COLO668 (cell line): Measurements from ENCODE around the gene NPC1.

Source experiments
- DNase-seq: peaks from one replicate; lab custom pipeline; 2025; ENCODE audit not compliant: unreplicated experiment; lab: John Stamatoyannopoulos, UW

Gene NPC1

DNA sequence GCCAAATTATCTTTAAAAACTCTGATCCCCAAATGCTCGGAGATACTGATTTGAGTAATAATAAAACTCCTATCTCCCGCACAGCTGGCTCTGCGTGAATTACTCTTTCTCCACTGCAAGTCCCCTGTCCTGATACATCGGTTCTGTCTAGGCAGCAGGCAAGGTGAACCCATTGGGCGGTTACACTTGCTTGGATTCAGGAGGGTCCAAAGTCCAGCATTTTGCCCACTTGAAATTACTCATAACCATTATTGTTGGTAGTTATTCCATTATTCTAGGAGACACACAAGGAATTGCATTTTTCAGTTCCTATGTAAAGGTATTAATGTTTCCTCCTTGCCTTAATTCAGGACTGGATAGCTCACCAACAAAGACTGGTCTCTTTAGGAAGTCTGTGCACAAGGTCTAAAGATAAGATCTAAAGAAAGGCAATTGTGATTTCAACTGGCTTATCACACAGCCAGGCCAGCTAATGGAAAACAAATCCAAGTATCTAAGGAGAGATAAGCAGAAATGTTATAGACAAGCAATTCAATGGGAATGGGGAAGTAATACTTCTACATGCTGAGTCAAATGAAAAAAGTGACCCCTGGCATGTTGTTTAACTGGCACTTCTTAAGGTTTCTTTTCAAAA lies 23.2 kb upstream of the NPC1 start:
- DNase-seq, result no peak

DNA sequence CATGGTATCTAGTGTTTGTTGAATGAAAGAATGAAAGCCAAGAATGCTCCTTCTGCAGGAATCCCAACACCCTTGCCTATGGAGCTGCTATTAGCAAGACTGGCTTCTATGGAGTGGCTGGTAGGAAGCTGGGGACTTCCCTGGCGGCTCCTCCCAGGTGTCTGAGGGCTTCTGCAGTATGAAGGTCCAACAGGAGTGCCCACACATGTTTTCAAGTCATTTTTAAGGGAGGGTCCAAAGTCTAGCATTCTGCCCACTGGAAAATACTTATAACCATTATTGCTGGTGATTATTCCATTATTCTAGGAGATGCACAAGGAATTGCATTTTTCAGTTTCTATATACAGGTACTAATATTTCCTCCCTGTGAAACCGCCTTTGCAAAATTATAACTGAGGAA lies 21.9 kb upstream of the NPC1 start:
- no peak for DNase-seq

DNA sequence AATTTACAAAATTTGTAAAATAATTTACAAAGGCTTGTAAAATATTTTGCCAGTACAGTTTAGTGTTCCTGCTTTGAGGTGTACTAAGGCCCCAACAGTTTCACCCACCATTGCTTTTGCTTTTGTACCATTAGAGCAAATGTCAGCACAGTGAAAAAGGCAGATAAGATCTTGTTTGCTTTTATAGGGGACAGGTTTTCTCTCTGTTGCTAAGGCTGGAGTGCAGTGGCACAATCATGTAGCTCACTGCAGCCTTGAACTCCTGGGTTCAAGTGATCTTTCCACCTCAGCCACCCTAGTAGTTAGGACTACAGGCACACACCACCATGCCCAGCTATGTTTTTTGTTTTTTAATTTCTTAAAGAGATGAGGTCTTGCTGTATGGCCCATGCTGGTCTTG lies 19.6 kb upstream of the NPC1 start:
- DNase-seq, result no peak

DNA sequence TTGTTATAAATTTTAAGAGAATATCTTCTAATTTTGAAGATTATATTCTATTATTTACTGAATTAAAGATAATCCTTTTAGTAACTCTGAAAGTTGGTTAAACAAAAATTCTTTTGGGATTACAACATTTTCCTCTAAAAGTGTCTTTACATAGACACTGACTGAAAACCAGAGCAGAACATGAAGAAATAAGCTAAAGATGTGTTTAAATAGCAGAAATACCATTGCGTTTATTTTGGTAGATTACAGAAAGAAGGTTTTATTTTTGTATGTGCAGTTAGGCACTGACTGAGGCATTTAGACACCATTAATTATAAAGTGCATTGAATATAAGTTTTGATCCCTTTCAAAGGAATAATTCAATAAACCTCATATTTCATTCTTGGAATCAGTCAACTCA lies 13.5 kb upstream of the NPC1 start:
- DNase-seq, result no peak

DNA sequence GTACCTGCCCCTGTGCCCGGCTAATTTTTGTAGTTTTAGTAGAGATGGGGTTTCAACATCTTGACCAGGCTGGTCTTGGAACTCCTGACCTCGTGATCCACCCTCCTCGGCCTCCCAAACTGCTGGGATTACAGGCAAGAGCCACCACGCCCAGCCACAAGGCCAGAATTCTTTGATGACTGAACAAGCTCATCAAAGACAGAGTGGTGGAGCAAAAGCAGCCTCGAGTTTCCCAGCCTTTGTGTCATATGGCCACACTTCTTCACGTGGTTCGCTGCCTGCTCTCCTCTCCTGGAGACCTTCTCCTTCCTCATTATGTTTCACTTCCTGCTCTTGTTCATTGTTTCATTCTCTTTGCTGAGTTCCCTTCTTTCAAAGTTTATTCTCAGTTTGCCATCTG lies 9.9 kb upstream of the NPC1 start:
- DNase-seq, result no peak

DNA sequence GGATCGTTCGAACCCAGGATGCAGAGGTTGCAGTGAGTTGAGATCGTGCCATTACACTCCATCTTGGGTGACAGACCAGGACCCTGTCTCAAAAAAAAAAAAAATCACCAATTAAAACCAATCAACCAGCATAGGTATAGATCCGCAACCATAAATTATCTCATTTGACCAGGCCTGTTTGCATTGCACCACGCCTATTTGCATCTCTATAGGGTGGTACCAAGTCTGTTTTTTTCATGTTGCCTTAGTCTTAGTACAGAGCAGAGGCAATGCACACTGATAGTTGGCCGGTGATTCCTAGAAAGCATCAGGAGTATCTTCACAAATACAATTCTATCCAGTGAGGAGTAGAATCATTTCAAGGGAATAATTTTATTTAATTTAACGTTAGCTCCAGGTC lies 9.3 kb upstream of the NPC1 start:
- DNase-seq, result no peak

DNA sequence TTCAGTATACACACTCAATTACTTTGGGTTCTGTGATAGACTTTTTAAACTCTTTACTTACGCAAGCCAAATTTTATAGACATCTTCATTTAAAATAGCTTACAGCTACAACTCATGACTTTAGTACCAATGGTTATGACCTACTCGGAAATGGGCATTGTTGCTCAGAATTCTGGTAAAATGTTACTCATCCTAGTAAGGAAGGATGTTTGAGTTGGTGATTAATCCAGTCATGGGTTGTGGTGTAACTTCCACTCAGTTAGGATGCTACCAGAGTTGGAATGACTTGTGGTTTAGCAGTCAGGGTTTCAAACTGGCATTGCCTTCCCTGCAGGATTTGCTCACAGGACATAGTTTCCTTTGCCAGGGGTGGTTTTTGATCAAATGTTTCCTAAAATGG lies 7.4 kb upstream of the NPC1 start:
- no peak for DNase-seq

DNA sequence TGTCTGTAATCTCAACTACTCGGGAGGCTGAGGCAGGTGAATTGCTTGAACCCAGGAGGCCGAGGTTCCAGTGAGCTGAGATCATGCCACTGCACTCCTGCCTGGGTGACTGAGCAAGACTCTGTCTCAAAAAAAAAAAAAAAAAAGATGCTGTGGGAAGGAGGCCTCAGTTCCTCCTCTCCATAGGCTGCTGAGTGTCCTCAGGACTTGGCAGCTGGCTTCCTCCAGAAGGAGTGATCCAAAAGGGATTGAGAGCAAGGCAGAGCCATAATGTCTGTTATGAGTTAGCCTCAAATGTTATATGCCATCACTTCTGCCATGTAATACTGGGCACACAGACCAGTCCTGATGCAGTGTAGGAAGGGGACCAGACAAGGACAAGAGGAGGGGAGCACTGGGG lies 6.6 kb upstream of the NPC1 start:
- no peak for DNase-seq

DNA sequence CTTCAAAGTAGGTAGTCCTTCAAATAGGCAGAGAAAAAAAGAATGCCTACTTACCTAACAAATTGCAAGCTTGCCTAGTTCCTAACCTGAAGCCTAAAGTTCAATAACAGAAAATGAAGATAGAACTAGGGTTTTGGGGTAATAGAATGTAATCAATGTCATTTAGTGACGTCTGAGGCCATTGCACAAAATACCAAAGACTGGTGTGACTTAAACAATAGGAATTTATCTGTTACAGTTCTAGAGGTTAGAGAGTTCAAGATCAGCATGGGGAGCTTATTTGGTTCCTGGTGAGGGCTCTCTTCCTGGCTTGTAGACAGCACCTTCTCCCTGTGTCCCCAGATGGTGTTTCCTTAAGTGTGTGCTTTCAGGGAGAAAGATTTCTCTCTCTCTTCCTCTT lies 4.7 kb upstream of the NPC1 start:
- no peak for DNase-seq

DNA sequence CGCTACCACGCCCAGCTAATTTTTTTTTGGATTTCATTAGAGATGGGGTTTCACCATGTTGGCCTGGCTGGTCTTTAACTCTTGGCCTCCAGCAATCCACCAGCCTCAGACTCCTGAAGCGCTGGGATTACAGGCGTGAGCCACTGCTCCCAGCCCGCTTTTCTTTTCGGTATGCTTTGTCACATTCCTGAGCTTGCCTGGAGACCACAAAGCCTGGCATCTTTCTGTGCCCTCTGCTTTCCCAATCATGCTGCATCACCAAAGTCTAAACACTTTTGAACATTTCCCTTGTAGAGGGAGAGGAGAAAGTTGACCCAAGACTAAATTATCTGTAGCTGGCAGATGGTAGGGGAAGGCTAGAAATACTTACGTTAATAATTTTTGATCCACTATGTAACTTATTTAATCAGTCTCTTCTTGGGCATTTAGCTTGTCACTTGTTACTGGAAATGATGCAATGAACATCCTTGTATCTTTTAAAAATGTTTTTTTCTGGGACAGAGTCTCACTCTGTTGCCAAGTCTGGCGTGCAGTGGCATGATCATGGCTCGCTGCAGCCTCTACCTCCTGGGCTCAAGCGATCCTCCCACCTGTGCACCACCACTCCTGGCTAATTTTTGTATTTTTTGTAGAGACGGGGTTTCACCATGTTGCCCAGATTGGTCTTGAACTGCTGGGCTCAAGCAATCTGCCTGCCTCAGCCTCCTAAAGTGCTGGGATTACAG lies 2.7 kb upstream of the NPC1 start:
- DNase-seq, result no peak

DNA sequence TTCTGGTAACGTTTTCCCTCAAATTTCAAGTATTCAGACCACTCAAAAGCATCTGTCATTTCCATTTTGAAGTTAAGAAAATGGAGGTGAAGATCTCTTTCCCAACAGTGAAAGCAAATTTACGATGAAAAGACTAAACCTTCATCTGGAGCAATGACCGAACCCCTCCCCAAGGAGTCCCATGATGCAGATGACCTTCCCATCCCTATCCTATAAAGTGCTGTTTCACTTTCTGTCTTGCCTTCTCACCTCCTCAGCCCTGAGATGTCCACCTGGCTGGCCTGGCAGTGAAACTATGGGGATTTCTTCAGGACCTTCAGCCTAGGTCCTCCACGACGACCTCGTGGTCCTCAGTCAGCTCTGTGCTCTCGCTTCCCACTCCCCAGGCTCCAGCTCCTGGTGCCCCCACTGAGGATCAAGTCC lies 925 bp upstream of the NPC1 start:
- no peak for DNase-seq

DNA sequence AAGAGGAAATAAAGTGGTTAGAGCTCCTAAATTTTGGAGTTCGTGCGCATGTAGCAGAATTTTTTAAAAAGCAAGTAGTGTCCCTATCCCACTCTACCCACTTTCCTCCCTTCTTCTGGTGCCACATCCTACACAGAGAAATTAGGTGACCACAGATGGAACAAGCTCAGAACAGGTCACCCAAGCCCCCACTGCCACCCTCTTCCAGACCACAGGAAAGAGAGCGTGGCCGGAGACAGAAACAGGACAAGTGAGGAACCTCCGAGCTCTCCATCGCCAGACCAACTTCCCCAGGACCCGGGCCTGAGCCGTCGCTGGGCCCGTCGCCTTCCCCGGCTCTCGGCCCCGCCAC lies 433 bp downstream of the NPC1 start:
- DNase-seq, result no peak

DNA sequence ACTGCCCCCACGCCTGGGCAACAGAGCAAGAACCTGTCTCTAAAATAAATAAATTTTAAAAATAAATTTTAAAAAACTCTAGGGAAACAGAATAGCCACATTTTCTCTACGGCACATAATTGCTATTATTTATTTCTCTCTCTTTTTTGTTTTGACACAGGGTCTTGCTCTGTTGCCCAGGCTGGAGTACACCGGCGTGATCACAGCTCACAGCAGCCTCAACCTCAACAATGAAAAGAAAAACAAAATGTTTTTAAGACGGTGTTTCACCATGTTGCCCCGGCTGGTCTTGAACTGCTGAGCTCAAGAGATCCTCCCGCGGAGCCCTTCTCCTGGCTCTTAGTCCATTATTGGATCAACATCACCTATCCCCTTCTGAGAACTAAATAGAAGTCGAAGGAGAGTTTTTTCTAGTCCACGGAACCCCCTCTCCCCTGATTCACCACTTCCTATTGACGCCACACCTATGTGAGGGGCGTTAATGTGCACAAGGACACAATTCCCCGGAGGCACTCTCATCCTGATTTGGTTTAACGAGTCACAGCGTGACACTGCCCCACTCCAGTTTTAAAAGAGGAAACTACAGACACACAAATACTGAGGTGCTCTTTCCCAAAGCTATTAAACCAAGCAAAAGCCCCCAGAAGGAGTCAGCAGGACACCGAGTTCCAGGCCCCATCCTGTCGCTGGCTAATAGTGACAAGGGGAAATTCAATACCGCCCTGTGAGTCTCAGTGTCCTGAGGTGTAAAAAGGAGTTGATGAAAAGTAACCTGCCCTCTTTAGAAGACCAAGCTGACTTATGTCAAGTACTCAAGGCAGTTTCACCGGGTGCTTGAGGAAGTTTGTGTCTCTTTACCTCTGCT lies 1.1 kb downstream of the NPC1 start:
- DNase-seq, result no peak

DNA sequence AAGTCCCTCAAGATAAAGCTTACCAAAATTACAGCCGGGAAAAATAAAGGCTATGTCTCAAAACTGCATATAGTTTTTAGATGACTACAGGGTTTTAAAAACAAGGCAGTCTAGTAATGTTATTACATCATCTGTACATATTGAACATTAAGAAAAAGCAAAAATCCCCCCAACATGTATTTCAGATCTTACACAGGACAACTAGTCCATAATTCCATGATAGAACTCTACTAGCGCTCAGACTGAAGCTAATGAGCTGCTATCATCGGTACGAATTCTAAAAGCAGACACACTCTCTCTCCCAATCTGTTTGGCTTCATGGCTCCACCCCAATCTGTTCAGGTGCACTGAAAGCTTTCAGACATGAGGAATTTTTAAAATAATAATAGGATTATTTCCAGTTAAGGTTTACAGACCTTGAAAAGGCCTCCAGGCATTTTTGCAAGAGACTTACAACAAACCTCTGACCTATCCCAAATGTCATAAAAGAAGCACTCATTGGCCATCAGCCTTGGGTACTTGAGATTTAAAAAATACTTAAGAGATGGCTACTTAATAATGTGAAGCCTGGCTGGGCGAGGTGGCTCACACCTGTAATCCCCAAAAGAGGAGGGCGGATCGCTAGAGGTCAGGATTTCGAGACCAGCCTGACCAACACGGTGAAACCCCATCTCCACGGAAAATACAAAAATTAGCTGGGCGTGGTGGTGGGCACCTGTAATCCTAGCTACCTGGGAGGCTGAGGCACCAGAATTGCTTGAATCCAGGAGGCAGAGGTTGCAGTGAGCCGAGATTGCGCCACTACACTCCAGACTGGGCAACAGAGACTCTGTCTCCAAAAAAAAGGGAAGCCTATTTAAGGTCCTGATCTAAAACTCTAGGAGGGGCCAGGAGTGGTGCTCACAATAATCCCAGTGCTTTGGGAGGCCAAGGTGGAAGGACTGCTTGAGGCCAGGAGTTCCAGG lies 2.0 kb downstream of the NPC1 start:
- DNase-seq, result no peak

DNA sequence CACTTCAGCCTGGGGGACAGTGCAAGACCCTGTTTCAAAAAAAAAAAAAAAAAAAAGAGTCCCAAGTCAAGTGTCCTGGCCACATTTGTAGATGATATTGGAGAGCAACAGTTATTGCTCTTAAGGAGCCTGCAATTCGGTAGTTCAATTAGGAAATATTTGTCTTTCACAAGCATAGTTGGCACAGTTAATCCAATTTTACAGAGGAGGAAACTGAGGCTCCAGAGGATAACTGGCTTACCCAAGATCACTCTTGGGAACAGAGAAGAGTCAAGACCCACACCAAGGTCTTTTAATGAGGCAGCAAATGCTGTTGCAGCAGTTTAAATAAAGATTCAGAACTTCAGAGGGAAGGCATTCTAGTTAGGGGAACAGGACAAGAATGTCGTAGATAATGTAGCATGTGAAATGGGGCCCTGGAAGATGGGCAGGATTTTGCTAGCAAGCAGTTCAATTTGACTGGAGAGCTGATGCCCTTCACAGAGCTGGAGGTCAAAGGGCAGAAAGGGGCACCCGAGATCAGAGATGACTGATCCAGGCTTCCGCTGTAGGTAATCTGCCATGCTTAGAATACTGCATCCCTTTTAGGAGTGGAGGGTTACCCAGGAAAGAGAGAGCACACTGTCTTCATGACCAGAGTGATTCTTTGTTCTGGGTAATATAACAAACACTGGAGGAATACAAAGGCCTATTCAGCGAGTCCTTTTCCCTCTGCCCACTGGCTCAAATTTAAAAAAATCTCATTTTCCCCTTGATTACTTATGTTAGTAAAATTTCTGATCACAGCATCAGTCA lies 3.0 kb downstream of the NPC1 start:
- DNase-seq, result no peak

DNA sequence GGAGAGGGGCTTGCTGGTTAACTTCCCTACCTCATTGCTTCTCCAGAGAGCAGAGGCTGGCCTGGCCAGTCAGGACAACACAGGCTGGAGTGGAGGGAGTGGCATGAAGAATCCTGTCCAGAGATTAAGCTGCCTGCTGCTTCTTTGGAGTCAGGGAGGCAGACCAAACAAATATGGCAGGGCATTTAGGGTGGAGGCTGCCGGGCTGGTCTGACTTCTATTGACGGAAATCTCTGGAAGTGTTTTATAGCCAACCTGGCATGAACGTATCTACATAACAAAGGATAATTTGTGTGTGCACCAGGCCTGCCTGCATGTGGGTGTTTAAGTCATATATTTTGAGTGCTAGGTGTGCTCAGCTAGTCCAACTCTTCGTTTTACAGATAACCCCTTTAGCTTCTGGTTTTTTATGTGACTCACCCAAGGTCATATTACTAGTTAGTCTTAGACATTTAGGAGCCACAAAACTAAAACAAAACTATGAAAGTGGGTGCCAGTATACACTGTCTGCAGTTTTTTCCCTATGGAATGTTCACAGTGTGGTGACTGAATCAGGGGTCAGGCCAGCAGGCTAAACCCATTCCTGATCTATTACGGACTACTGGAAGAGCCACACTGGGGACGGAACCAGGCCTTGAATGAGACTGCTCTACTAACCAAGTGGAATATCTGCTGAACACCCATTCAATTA lies 5.5 kb downstream of the NPC1 start:
- DNase-seq, result no peak

DNA sequence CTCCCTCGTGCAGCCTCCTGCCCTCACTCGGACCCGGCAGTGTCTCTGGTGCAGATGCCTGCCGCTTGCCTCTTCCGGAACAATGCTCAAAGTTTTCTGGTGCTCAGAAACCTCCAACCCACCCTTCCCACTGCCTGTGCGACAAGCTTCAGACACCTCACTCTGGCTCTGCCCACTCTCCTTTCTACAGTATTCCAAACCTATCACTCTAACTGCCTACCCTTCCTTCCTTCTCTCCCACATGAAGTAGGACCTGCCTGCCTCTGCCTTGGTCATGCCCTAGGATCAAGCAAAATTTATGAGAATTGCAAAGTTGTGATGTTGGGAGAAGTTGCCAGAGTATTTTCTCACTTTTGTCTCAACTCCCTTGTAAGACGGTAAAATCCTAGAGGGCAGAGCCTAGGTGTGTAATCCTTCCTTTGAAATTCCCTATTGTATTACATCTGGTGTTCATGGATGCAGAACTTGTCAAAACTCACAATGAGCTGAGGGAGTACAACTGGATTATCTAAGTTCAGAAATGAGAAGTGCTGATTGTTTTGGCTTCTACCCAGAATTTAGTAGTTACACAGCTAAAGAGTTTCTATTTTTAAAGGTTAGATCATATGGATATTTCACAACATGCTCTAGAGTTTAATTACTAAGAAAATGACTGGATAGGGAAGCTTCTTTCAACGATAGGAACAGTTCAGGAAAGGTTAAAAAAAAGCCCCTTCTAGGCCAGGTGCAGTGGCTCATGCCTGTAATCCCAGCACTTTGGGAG lies 7.2 kb downstream of the NPC1 start:
- no peak for DNase-seq

DNA sequence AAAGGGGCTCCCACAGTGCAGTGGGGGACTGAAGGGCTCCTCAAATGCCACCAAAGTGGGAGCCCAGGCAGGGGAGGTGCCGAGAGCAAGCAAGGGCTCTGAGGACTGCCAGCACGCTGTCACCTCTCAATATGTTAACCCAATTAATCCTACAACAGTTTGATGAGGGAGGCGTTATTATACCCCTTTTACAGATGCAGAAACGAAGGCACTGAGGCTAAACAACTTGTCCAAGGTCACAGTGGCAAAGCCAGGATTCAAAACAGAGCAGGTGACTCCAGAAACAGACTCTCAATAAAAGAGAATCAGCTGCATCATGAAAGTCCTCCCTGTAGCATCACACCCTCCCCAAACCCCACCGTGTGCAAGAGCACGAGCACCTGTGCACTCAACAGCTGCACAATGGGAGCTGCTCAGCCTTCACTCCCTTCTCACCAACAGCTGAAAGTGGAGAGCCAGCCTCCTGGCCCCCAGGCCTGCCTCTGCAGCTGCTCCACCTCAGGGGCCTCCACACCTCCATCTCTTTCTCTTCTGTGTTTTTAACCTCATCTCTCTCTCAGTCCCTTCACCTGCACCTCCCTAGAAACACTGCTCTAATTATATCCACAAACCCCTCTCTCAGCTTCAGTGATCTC lies 8.1 kb downstream of the NPC1 start:
- no peak for DNase-seq
